ENCODE data around the gene USP40. TPM values are rescaled to one million over a fixed set of nuclear protein-coding genes. Genes with fewer than 3 reads are reported as not detected.
A peak's percentile ranks its signal among the peaks of the same experiment; 100 is the strongest.

The USP40 gene
- total RNA-seq, 1 donor from 2014 or later = 21.8 TPM

- no peak for ATAC-seq
- DNase-seq = no peak
- intact Hi-C loops (cut with micrococcal nuclease) = no loop called here
Measured at GRCh38 chr2:233565685-233566140, 869 bp downstream of the USP40 start.

GRCh38 chr2:233563663-233564430 lies 2.7 kb downstream of the USP40 start:
- DNase-seq = no peak
- ATAC-seq = no peak
- intact Hi-C loops (cut with micrococcal nuclease) = no loop called here

- DNase-seq (no peak), ATAC-seq (no peak)
- intact Hi-C loops (cut with micrococcal nuclease) = no loop called here
Measured at GRCh38 chr2:233556881-233557736, 9.5 kb downstream of the USP40 start.

- ATAC-seq (no peak), DNase-seq (no peak)
- intact Hi-C loops (cut with micrococcal nuclease) = no loop called here
Measured at GRCh38 chr2:233553366-233553765, 13.2 kb downstream of the USP40 start.

- intact Hi-C loops (cut with micrococcal nuclease) = no loop called here
- DNase-seq (no peak), ATAC-seq (no peak)
Measured at GRCh38 chr2:233551491-233551890, 15.1 kb downstream of the USP40 start.

GRCh38 chr2:233546774-233547173 lies 19.8 kb downstream of the USP40 start:
- DNase-seq = no peak
- intact Hi-C loops (cut with micrococcal nuclease) = no loop called here
- ATAC-seq = peak; percentile 91

GRCh38 chr2:233546101-233546500 lies 20.5 kb downstream of the USP40 start:
- intact Hi-C loops (cut with micrococcal nuclease) = no loop called here
- ATAC-seq = no peak
- DNase-seq = no peak

- intact Hi-C loops (cut with micrococcal nuclease) = no loop called here
- ATAC-seq = no peak
Measured at GRCh38 chr2:233544200-233544610, 22.4 kb downstream of the USP40 start.

GRCh38 chr2:233542507-233542906 lies 24.1 kb downstream of the USP40 start:
- intact Hi-C loops (cut with micrococcal nuclease) = no loop called here
- DNase-seq (peak; percentile 35), ATAC-seq (no peak)

More at GRCh38 chr2:233544200-233544610, 22.4 kb downstream of the USP40 start:
- no peak for DNase-seq

- intact Hi-C loops (cut with micrococcal nuclease) = no loop called here
- DNase-seq (no peak), ATAC-seq (no peak)
Measured at GRCh38 chr2:233538741-233539140, 27.8 kb downstream of the USP40 start.

- ATAC-seq (no peak), DNase-seq (no peak)
- intact Hi-C loops (cut with micrococcal nuclease) = no loop called here
Measured at GRCh38 chr2:233535271-233535670, 31.3 kb downstream of the USP40 start.

GRCh38 chr2:233532971-233533370 lies 33.6 kb downstream of the USP40 start:
- no peak for DNase-seq
- ATAC-seq = no peak
- intact Hi-C loops (cut with micrococcal nuclease) = no loop called here

GRCh38 chr2:233531955-233532354 lies 34.6 kb downstream of the USP40 start:
- ATAC-seq = peak; percentile 21
- no peak for DNase-seq
- intact Hi-C loops (cut with micrococcal nuclease) = no loop called here

GRCh38 chr2:233530381-233530780 lies 36.2 kb downstream of the USP40 start:
- DNase-seq (no peak), ATAC-seq (no peak)
- intact Hi-C loops (cut with micrococcal nuclease) = no loop called here

- intact Hi-C loops (cut with micrococcal nuclease) = no loop called here
- peak; percentile 30 for DNase-seq
- ATAC-seq = peak; percentile 64
Measured at GRCh38 chr2:233528182-233528581, 38.4 kb downstream of the USP40 start.

- intact Hi-C loops (cut with micrococcal nuclease) = no loop called here
- ATAC-seq (no peak), DNase-seq (no peak)
Measured at GRCh38 chr2:233525791-233526190, 40.8 kb downstream of the USP40 start.

GRCh38 chr2:233519787-233520611 lies 46.6 kb downstream of the USP40 start:
- intact Hi-C loops (cut with micrococcal nuclease) = no loop called here
- no peak for DNase-seq
- no peak for ATAC-seq

GRCh38 chr2:233513953-233514655 lies 52.5 kb downstream of the USP40 start:
- ATAC-seq = no peak
- intact Hi-C loops (cut with micrococcal nuclease) = no loop called here
- no peak for DNase-seq
